Measurements from ENCODE around the gene KCNAB3. TPM values are rescaled to one million over a fixed set of nuclear protein-coding genes. Genes with fewer than 3 reads are reported as not detected.
"Not testable (repeated sequence)": the region's sequence is repeated elsewhere in the genome, so short reads cannot be mapped to it uniquely, and the experiment has no call there.

The KCNAB3 gene
- 7.9 TPM for total RNA-seq

DNA sequence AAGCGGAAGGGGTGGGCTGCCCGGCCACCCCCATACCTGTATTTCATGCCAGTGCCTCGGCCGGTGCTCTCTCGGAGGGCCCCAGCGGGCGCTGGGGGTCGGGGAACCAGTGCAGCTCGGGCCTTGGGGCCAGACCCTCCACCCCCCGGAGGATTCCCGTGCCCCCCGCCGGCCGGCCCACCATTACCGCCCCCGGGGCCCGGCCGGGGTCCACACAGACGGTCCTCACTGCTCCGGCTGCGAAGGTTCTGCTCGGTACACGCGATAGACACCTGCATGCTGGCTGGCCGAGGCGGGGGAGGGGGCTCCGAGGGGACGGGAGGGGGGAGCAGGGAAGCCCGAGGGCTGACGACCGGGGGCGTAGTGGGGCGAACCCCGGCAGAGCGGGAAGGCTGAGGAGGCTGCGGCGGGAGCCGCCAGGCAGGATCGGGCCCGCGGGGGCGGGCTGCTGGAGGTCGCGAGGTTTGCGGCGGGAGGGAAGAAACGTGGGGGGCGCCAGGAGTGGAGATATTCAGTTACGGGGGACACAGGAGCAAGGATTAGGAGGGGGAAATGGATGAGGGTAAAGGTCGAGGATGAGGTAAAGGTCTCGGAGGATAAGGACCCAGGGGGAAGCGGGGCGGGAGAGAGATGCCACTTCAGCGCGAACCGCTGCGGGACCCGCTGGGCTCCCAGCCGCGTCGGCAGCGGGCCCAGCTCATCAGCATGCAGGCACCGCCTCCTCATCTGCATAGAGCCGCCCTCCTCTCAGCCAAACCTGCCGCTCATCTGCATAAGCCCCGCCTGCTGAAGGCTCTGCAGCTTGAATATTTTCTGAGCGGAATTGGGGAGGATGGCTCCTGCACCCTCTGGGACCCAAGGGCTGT is at the start of gene KCNAB3:
TSS of gene KCNAB3 (minus strand) at position 699 of the 866 bp plus-strand sequence. CDS start at position 278, 421 bp downstream.
- DNase-seq (ENCODE audit: low spot score): no peak

DNA sequence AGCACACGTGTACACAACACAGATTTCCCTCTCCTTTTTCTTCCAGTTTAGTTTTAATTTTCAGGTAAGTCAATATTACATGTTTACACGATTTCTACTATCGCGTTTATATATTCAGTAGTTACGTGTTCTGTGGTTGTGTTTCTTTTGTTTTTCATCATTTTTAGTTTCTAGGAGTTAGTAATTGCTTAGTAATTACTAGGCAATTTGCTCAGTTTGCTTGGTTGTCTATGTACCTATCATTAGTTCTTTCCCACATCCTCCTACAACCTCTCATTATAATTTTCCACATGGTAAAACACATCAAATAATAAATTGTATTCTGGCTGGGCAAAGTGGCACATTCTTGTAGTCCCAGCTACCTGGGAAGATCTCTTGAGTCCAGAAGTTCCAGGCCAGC is 48.1 kb upstream of the KCNAB3 start:
- DNase-seq (ENCODE audit: low spot score): no peak

DNA sequence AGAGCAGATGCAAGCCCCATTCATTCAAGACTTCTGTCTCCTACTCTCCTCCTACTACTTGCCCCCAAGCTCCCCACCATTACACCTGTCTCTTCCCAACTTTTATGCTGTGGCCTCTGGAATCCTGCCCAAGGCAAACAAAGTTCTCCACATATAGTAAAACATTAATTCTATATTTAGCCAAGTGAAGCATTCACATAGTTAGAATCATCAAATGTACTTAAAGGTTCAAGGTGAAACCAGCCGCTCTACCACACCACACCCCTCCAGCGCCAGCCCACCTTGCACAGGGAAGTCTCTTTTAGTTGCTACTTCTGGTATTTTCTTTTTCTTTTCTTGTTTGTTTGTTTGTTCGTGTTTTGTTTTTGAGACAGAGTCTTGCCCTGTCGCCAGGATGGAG is 47.4 kb upstream of the KCNAB3 start:
- DNase-seq (ENCODE audit: low spot score): no peak

DNA sequence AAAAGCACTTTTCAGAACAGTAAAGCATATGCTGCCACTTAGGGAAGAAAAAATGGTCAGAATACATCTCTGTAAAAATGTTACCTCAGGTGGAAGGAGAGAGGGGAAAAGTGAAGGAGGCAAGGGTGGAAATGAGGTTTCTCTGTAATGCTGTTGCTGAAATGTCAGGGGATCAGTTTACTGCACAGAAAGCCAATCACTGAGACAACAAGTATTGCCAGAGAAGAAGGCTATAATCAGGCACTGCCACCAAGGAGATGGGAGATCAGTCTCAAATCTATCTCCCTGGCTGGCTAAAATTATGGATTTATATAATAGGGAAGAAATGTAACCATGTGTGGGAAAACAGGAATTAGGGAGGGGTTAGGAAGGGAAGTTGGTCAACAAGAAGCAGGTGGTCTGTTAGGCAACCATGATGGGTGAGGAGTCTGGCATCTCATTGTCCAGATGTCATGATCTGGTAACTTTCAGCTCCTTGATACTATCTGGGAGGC is 45.0 kb upstream of the KCNAB3 start:
- DNase-seq (ENCODE audit: low spot score): no peak

DNA sequence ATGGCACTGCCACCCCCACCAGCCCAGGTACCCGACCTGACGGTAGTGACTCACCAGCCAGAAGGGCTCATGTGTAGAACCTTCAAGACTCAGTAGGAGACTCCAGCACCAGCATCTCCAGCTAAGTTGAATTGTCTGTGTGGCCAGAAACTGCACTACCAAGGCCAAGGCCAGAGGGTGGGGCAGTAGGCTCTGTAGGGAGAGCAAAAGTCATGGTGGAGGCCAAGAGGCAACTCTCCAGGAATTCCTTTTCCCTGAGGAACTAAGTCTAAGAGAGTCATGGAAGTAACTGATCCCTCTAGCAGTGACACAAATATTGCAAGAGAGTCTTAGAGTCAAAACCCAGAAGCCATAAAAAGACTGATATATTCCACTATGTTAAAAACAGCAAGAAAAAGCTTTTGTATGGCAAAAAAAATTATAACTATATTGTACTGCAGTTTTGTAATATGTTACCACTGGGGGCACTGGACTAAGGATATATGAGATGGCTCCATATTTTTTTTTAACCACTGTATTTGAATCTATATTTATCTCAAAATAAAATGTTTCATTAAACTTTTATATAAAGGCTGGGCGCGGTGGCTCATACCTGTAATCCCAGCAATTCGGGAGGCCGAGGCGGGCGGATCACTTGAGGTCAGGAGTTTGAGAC is 42.6 kb upstream of the KCNAB3 start:
- no peak for DNase-seq (ENCODE audit: low spot score)

DNA sequence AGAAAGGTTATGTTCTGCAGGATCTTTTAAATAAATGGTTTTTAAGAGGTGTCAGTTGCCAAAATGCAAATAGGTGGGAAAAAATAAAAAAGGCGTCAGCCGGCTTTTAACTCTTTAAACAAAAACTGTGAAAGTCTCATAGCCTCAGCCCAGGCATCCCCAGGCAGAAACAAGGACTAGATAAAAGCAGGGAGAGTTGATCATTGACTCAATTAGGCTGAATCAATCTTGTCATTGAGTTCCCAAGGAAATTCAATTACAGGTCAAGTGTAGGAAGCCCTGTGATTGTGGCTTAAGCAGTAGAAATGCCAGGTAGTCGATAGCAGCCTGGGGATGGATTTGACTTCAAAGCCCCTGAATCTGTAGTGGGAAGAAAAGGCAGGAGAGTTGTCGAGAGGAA is 42.0 kb upstream of the KCNAB3 start:
- no peak for DNase-seq (ENCODE audit: low spot score)

DNA sequence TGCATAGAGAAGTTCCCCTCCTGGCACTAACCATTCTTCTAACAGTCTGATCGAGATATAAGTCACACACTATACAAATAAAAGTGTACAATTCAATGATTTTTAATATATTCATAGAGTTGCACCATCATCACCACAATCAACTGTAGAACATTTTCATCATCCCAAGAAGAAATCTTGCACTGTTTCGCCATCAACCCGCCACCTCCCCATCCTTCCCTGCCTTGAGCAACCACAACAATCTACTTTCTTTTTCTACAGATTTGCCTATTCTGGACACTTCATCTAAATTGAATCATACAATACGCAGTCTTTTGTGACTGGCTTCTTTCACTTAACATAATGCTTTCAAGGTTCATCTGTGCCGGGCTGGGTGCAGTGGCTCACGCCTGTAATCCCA is 39.8 kb upstream of the KCNAB3 start:
- DNase-seq (ENCODE audit: low spot score): no peak

DNA sequence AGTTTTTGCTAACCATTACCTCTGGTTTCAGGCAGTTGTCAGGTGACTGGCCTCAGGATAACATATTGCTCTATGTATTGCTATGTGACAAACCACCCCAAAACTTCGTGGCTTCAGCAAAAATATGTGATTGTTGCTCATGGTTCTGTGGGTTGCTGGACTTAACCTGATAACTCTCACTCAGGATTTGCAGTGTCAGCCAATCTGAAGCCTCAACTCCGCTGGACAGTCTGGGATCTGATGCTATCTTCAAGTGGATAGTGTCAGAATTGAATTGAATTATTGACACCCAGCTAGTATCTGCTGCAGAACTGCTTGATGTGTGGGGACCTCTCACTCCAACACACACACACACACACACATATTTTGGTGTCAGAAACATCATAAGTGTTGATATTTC is 38.1 kb upstream of the KCNAB3 start:
- DNase-seq (ENCODE audit: low spot score): no peak

DNA sequence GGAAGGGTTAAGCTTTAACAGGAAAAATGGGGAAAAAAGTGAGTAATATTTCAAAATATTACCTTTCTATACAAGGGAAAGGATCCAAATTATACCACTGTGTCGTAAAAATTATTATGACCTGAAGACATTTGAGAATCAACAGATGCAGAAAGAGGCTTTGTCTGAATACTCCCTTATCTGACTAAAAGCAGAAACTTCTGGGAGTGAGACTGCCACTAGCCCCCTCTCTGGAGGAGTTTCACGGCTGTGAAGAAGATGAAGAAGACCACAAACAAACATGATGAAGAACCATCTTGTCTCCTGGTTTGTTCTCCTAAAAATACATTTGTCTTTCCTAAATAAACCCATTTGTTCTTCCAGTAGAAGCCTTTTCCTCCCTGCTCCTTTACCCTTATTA is 31.8 kb upstream of the KCNAB3 start:
- no peak for DNase-seq (ENCODE audit: low spot score)

DNA sequence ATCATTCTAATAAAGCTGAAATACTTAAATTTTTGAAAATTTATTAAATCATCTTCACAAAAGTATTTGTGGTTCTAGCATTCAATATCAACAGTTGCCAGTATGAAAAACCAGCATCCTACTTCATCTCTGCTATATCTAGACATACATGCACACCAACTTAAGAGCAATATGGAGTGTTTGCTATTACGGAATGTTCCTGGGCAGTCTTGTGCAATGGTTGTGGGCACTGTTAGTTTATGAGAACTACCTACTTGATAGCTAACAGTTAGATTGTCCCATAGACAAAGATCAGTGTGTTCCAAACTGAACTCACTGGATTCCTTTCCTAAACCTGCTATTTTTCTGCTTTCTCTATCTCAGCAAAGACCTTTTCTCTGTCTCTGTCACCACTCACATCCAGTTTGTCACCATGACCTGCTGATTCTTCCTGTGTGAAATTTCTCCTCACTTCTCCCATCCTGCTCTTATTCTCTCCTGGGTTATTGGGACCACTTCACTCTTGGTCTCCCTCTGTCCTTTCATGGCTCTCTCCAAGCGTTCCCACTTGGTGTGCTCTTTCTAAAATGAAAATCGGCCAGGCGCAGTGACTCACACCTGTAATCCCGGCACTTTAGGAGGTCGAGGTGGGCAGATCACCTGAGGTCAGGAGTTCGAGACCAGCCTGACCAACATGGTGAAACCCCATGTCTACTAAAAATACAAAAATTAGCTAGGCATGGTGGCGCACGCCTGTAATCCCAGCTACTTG is 30.0 kb upstream of the KCNAB3 start:
- no peak for DNase-seq (ENCODE audit: low spot score)

DNA sequence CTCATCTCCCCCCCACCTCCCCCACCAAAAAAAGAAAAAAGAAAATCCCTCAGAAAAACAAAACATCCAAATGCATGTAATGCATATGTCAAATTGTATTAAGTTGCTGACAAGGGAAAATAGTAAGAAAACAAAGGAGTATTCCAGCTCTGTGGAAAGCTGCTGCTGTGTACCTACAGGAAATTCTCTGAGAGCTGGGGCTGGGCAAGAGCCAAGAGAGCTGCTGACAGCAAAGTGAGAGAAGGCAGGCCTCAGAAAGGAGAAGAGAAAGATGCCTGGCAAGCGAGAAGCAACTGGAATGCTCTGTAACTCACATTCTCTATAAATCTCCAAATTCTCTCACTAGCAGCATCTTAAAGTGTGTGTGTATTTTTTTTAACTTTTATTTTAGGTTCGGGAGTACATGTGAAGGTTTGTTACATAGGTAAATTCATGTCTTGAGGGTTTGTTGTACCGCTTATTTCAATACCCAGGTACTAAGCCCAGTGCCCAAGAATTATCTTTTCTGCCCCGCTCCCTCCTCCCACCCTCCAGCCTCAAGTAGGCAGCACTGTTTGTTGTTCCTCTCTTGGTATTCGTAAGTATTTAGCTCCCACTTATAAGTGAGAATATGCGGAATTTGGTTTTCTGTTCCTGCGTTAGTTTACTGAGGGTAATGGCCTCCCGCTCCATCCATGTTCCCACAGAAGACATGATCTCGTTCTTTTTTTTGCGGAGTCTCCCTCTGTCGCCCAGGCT is 26.7 kb upstream of the KCNAB3 start:
- DNase-seq (ENCODE audit: low spot score): no peak

DNA sequence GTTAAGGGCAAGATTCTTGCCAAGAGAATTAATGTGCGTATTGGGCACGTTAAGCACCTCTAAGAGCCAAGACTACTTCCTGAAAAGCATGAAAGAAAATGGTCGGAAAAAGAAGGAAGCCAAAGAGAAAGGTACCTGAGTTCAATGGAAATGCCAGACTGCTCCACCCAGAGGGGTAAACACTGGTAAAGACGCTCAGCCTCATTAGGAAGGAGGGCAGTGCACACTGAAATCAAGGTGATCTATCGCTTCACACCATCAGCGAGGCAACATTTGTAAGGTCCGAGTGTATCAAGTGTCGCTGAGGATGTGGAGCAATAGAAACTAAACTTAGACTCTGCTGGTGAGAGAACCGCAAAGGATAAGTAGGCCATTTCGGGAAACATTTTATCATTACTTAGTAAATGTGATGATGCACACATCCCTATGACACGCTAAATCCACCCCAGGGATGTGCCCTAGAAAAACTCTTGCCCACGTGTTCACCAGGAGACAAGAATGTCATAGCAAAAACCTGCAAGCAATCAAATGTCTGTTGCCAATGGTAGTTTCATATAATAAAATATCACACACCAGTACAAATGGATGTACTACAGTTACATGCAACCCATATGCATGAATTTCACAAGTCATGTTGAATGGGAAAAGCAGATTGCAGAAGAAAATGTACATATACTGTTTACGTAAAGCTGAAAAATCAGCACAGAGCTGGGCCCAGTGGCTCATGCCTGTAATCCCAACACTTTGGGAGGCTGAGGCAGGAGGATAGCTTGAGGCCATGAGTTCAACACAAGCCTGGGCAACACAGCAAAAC is 26.0 kb upstream of the KCNAB3 start:
- no peak for DNase-seq (ENCODE audit: low spot score)

DNA sequence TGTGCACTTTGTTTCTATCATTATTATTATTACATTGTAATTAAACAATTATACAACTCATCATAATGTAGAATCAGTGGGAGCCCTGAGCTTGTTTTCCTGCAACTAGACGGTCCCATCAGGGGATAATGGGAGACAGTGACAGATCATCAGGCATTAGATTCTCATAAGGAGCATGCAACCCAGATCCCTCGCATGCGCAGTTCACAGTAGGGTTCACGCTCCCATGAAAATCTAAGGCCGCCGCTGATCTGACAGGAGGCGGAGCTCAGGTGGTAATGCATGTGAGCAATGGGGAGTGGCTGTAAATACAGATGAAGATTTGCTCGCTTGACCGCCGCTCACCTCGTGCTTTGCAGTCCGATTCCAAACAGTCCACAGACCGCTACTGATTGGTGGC is 23.6 kb upstream of the KCNAB3 start:
- not testable (repeated sequence) for DNase-seq (ENCODE audit: low spot score)

DNA sequence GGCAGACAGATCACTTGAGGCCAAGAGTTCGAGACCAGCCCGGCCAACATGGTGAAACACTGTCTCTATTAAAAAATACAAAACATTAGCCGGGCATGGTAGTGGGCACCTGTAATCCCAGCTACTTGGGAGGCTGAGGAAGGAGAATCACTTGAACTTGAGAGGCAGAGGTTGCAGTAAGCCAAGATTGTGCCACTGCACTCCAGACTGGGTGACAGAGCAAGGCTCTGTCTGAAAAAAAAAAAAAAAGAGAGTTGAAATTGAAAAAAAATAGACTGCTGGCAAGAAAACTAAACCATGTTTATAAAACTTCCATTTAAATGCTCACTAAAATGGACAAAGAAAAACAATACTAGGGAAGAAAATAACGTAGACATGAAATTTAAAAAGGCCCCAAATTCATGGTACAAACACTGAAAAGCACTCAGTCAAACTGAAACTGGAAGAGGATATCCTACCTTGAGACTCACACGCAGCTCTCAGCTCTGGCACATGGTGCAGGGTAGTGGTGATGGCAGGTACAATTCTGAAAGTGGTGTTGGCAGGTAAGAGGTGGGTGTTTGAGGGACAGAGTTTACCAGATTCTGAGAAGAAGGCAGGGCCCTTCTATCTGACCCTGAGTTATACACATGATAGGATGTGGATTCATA is 21.6 kb upstream of the KCNAB3 start:
- DNase-seq (ENCODE audit: low spot score): no peak

DNA sequence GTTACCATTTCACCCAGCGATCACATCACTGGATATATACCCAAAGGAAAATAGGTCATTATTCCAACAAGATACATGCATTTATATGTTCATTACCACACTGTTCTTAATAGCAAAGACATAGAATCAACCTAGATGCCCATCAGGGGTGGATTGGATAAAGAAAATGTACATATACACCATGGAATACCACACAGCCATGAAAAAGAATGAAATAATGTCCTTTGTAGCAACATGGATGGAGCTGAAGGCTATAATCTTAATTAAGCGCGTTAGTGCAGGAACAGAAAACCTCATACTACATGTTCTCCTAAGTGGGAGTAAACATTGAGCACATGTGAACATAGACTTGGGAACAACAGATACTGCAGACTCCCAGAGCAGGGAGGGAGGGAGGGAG is 20.9 kb upstream of the KCNAB3 start:
- no peak for DNase-seq (ENCODE audit: low spot score)

DNA sequence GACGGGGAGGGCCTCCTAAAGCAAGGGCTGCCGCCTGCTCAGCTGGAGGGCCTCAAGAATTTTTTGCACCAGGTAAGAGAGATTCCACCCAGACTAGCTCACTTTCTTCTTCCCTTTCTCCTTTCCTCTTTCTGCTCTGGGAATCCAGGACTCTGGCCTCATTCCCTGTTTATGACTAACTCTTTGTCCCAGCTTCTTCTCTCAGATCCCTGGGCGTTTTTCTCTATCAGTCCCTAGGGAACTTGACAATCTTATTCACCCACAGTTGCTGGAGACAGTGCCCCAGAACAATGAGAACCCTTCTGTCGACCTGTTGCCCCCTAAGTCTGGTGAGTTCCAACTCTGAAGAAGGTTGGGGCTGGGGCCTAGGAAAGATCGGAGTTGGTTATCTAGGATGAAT is 18.0 kb upstream of the KCNAB3 start:
- no peak for DNase-seq (ENCODE audit: low spot score)

DNA sequence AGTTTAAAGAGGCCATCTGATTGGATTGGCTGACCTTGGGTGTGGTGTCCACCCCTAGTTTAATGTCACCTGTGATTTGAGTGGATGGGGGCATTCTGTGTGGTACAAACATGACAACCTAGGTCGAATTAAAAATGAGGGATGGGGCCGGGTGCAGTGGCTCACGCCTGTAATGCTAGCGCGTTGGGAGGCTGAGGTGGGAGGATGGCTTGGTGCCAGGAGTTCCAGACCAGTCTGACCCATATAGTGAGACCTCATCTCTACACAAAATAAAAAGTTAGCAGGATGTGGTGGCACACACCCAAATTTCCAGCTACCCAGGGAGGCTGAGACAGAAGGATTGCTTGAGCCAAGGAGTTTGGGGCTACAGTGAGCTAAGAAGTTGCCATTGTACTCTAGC is 16.8 kb upstream of the KCNAB3 start:
- no peak for DNase-seq (ENCODE audit: low spot score)

DNA sequence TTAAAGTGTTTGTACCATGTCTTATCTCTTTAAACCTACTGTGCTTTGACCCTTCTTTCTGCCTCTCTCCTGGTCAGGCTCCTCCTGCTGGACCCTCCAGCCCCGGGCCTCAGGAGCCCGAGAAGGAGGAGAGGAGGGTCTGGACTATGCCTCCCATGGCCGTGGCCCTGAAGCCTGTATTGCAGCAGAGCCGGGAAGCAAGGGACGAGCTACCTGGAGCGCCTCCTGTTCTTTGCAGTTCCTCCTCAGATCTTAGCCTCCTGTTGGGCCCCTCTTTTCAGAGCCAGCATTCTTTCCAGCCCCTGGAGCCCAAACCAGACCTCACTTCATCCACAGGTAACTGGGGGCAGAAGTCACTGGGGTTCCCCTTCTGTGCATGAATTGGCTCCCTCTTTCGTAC is 16.0 kb upstream of the KCNAB3 start:
- no peak for DNase-seq (ENCODE audit: low spot score)

DNA sequence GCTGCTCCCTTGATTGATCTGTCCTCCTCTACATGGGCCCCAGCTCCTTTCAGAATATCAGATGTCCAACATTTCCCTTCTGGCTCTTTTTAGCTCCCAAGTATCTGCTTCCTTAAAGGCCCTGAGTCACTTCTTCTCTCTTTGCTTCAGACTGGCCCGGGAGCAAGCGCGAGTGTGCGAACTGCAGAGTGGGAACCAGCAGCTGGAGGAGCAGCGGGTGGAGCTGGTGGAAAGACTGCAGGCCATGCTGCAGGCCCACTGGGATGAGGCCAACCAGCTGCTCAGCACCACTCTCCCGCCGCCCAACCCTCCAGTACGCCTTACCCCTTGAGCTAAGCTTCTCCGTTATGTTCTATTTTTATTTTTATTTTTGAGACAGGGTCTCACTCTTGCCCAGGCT is 14.7 kb upstream of the KCNAB3 start:
- no peak for DNase-seq (ENCODE audit: low spot score)

DNA sequence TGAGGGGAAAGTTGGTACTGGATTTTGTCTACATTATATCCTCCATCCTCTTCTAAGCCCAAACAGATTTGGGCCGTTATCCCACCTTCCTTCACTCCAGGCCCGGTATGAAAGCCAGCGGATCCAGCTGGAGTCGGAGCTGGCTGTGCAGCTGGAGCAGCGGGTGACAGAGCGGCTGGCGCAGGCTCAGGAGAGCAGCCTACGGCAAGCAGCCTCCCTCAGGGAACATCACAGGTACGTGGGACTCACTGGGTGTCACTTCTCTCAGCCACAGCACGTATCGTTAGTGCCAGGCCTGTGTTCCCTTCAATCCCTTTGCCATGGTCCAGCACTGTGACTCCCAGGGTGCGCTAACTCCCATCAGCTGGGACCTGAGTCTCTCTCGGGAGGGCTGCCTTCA is 13.6 kb upstream of the KCNAB3 start:
- DNase-seq (ENCODE audit: low spot score): no peak
